ENCODE results near the gene ATF7IP2.

DNA sequence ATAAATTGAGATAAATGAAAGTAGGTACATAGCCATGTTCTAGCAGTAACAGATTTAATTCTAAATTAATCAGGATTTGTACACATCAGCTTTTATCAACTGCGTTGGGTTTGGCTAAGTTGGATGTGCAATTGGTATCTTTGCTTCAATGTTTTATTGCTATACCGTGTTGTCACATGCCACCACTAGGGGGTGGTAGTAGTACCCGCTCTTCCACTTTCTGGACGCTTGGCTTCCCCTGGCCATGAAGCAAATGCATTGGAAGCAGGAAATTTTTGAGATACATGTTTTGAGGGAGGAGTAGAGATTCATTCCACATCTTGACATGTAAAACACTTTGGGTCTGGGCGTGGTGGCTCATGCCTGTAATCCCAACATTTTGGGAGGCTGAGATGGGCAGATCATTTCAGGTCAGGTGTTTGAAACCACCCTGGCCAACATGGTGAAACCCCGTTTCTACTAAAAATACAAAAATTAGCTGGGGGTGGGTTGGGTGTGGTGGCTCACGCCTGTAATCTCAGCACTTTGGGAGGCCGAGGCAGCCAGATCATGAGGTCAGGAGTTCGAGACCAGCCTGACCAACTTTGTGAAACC lies 135.9 kb downstream of the ATF7IP2 start:
- TF ChIP-seq, protein P1, sequence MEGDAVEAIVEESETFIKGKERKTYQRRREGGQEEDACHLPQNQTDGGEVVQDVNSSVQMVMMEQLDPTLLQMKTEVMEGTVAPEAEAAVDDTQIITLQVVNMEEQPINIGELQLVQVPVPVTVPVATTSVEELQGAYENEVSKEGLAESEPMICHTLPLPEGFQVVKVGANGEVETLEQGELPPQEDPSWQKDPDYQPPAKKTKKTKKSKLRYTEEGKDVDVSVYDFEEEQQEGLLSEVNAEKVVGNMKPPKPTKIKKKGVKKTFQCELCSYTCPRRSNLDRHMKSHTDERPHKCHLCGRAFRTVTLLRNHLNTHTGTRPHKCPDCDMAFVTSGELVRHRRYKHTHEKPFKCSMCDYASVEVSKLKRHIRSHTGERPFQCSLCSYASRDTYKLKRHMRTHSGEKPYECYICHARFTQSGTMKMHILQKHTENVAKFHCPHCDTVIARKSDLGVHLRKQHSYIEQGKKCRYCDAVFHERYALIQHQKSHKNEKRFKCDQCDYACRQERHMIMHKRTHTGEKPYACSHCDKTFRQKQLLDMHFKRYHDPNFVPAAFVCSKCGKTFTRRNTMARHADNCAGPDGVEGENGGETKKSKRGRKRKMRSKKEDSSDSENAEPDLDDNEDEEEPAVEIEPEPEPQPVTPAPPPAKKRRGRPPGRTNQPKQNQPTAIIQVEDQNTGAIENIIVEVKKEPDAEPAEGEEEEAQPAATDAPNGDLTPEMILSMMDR (IDR thresholded peaks at IDR 0.05; ENCODE audit: insufficient read depth, low read length): peak; percentile 83
- TF ChIP-seq POLR2AphosphoS5 (IDR thresholded peaks at IDR 0.05; ENCODE audit: low read depth) (no peak), GABPA (IDR thresholded peaks at IDR 0.05; ENCODE audit: low read depth) (no peak)
- TF ChIP-seq, protein P2, sequence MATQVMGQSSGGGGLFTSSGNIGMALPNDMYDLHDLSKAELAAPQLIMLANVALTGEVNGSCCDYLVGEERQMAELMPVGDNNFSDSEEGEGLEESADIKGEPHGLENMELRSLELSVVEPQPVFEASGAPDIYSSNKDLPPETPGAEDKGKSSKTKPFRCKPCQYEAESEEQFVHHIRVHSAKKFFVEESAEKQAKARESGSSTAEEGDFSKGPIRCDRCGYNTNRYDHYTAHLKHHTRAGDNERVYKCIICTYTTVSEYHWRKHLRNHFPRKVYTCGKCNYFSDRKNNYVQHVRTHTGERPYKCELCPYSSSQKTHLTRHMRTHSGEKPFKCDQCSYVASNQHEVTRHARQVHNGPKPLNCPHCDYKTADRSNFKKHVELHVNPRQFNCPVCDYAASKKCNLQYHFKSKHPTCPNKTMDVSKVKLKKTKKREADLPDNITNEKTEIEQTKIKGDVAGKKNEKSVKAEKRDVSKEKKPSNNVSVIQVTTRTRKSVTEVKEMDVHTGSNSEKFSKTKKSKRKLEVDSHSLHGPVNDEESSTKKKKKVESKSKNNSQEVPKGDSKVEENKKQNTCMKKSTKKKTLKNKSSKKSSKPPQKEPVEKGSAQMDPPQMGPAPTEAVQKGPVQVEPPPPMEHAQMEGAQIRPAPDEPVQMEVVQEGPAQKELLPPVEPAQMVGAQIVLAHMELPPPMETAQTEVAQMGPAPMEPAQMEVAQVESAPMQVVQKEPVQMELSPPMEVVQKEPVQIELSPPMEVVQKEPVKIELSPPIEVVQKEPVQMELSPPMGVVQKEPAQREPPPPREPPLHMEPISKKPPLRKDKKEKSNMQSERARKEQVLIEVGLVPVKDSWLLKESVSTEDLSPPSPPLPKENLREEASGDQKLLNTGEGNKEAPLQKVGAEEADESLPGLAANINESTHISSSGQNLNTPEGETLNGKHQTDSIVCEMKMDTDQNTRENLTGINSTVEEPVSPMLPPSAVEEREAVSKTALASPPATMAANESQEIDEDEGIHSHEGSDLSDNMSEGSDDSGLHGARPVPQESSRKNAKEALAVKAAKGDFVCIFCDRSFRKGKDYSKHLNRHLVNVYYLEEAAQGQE (IDR thresholded peaks at IDR 0.05; ENCODE audit: insufficient replicate concordance, low read depth): no peak

Data from HL-60 (cell line).